Activated T-helper 1 cell treated with anti-CD3 and anti-CD28 coated beads, Interleukin-2, amount 50 U/mL, for 16 hours (primary cell): ENCODE measurements around the gene SERPINB5.
"Not testable (repeated sequence)": the region's sequence is repeated elsewhere in the genome, so short reads cannot be mapped to it uniquely, and the experiment has no call there.

Experiments used
- DNase-seq, 2 donors: peaks; one replicate each; pipeline ENCODE4 v3.0.0-alpha.2; 2020; ENCODE audit warnings: low read depth in 1 of 2, low spot score in 1 of 2

The SERPINB5 gene

GRCh38 chr18:63476668-63477067 is at the start of gene SERPINB5:
SERPINB5 (plus strand) TSS chr18:63476958; CDS start chr18:63484429, 7,471 bp downstream.
- no peak for DNase-seq

- no peak for DNase-seq
These were observed 49.2 kb upstream of the SERPINB5 start for GRCh38 chr18:63427558-63427957.

GRCh38 chr18:63430526-63430925 is 46.2 kb upstream of the SERPINB5 start:
- DNase-seq, result no peak

GRCh38 chr18:63431180-63431579 is 45.6 kb upstream of the SERPINB5 start:
- no peak for DNase-seq

GRCh38 chr18:63433334-63433866 is 43.4 kb upstream of the SERPINB5 start:
- no peak for DNase-seq

- no peak for DNase-seq
These were observed 38.6 kb upstream of the SERPINB5 start for GRCh38 chr18:63438181-63438580.

GRCh38 chr18:63439334-63439733 is 37.4 kb upstream of the SERPINB5 start:
- DNase-seq, result peak; percentile 6 to 15

GRCh38 chr18:63440219-63440618 is 36.5 kb upstream of the SERPINB5 start:
- no peak for DNase-seq

- DNase-seq, result no peak
These were observed 35.9 kb upstream of the SERPINB5 start for GRCh38 chr18:63440881-63441280.

GRCh38 chr18:63443829-63444228 is 32.9 kb upstream of the SERPINB5 start:
- no peak for DNase-seq

GRCh38 chr18:63444580-63444979 is 32.2 kb upstream of the SERPINB5 start:
- no peak for DNase-seq

- no peak for DNase-seq
These were observed 31.7 kb upstream of the SERPINB5 start for GRCh38 chr18:63445037-63445436.

- no peak for DNase-seq
These were observed 30.5 kb upstream of the SERPINB5 start for GRCh38 chr18:63446266-63446665.

GRCh38 chr18:63447066-63447465 is 29.7 kb upstream of the SERPINB5 start:
- DNase-seq, result no peak

GRCh38 chr18:63449426-63449825 is 27.3 kb upstream of the SERPINB5 start:
- no peak for DNase-seq

GRCh38 chr18:63451799-63452660 is 24.7 kb upstream of the SERPINB5 start:
- DNase-seq, result no peak

GRCh38 chr18:63452751-63453150 is 24.0 kb upstream of the SERPINB5 start:
- DNase-seq, result not testable (repeated sequence)

- no peak for DNase-seq
These were observed 22.3 kb upstream of the SERPINB5 start for GRCh38 chr18:63454497-63454896.

- no peak for DNase-seq
These were observed 18.8 kb upstream of the SERPINB5 start for GRCh38 chr18:63457977-63458376.

- DNase-seq, result no peak
These were observed 16.3 kb upstream of the SERPINB5 start for GRCh38 chr18:63460414-63460813.

GRCh38 chr18:63464434-63464833 is 12.3 kb upstream of the SERPINB5 start:
- no peak for DNase-seq

GRCh38 chr18:63465059-63465458 is 11.7 kb upstream of the SERPINB5 start:
- no peak for DNase-seq

GRCh38 chr18:63467699-63468098 is 9.1 kb upstream of the SERPINB5 start:
- DNase-seq, result no peak
